Inflammatory macrophage (primary cell): ENCODE data around the gene DENND5B.
"Not testable (repeated sequence)": the region's sequence is repeated elsewhere in the genome, so short reads cannot be mapped to it uniquely, and the experiment has no call there.

Source experiments
- DNase-seq, 2 donors: peaks; one replicate each; pipeline ENCODE4 v3.0.0-alpha.2; 2020 to 2022
- total RNA-seq, 18 experiments: gene quantifications; one replicate each; lab custom pipeline; 2026; ENCODE audit warnings: mixed read lengths in 6 of 18, inconsistent platforms in 2 of 18; lab: John Stamatoyannopoulos, UW

The DENND5B gene
- total RNA-seq = 3.3 to 37.6 (median 17.8) reads per million in 18 experiments

GRCh38 chr12:31590642-31591379, at the start of gene DENND5B:
Gene DENND5B, minus strand, starts transcription at chr12:31591136. Its CDS starts 304 bp downstream, at chr12:31590832.
- peak; percentile 46 to 72 for DNase-seq

- DNase-seq = no peak
Observed at GRCh38 chr12:31634620-31635019, 43.7 kb upstream of the DENND5B start.

- no peak for DNase-seq
Observed at GRCh38 chr12:31633464-31633863, 42.5 kb upstream of the DENND5B start.

GRCh38 chr12:31631809-31632208, 40.9 kb upstream of the DENND5B start:
- DNase-seq = peak; percentile 59 to 62

- DNase-seq = no peak
Observed at GRCh38 chr12:31631023-31631724, 40.2 kb upstream of the DENND5B start.

GRCh38 chr12:31629756-31630732, 39.1 kb upstream of the DENND5B start:
- DNase-seq = no peak

GRCh38 chr12:31627456-31628054, 36.6 kb upstream of the DENND5B start:
- no peak for DNase-seq

GRCh38 chr12:31626270-31626995, 35.5 kb upstream of the DENND5B start:
- no peak for DNase-seq

GRCh38 chr12:31622038-31622437, 31.1 kb upstream of the DENND5B start:
- DNase-seq = no peak

GRCh38 chr12:31620311-31620710, 29.4 kb upstream of the DENND5B start:
- DNase-seq = no peak

GRCh38 chr12:31618228-31619025, 27.5 kb upstream of the DENND5B start:
- DNase-seq = no peak

- no peak for DNase-seq
Observed at GRCh38 chr12:31612819-31613218, 21.9 kb upstream of the DENND5B start.

GRCh38 chr12:31608299-31608698, 17.4 kb upstream of the DENND5B start:
- DNase-seq = not testable (repeated sequence)

- no peak for DNase-seq
Observed at GRCh38 chr12:31605531-31605930, 14.6 kb upstream of the DENND5B start.

GRCh38 chr12:31603546-31604009, 12.6 kb upstream of the DENND5B start:
- peak in 1 of 2 donors; percentile 18 for DNase-seq

GRCh38 chr12:31600750-31601149, 9.8 kb upstream of the DENND5B start:
- no peak for DNase-seq

GRCh38 chr12:31600252-31600651, 9.3 kb upstream of the DENND5B start:
- no peak for DNase-seq

GRCh38 chr12:31599053-31599452, 8.1 kb upstream of the DENND5B start:
- no peak for DNase-seq

GRCh38 chr12:31597066-31597465, 6.1 kb upstream of the DENND5B start:
- no peak for DNase-seq

- no peak for DNase-seq
Observed at GRCh38 chr12:31594681-31595080, 3.7 kb upstream of the DENND5B start.
